NCI-H2227 (cell line): Measurements from ENCODE around the gene DLGAP3.

ENCODE experiments used
- DNase-seq: peaks from one replicate; lab custom pipeline; 2025; ENCODE audit not compliant: unreplicated experiment; lab: John Stamatoyannopoulos, UW

DLGAP3 gene

GRCh38 chr1:34868230-34869049 lies 61.0 kb downstream of the DLGAP3 start:
- DNase-seq: no peak

GRCh38 chr1:34867415-34867814 lies 62.0 kb downstream of the DLGAP3 start:
- DNase-seq: no peak

- DNase-seq: no peak
These were observed 62.7 kb downstream of the DLGAP3 start for GRCh38 chr1:34866762-34867109.

GRCh38 chr1:34865981-34866761 lies 63.3 kb downstream of the DLGAP3 start:
- no peak for DNase-seq

- no peak for DNase-seq
These were observed 63.9 kb downstream of the DLGAP3 start for GRCh38 chr1:34865573-34865972.

GRCh38 chr1:34864759-34865158 lies 64.7 kb downstream of the DLGAP3 start:
- no peak for DNase-seq

GRCh38 chr1:34863501-34863900 lies 65.9 kb downstream of the DLGAP3 start:
- DNase-seq: no peak

- DNase-seq: peak; percentile 93
These were observed 69.8 kb downstream of the DLGAP3 start, which contains the start of gene SMIM12 for GRCh38 chr1:34859446-34860200. Gene SMIM12, minus strand, starts transcription at chr1:34859749. Its CDS starts 3,772 bp downstream, at chr1:34855977.

- DNase-seq: peak; percentile 25
These were observed 70.5 kb downstream of the DLGAP3 start for GRCh38 chr1:34858901-34859445.

GRCh38 chr1:34856697-34857096 lies 72.8 kb downstream of the DLGAP3 start:
- DNase-seq: no peak

- DNase-seq: peak; percentile 96
These were observed 76.7 kb downstream of the DLGAP3 start for GRCh38 chr1:34852677-34853217.

- DNase-seq: no peak
These were observed 77.9 kb downstream of the DLGAP3 start for GRCh38 chr1:34851431-34852105.

GRCh38 chr1:34850382-34850781 lies 79.1 kb downstream of the DLGAP3 start:
- no peak for DNase-seq

- DNase-seq: peak; percentile 65
These were observed 82.4 kb downstream of the DLGAP3 start for GRCh38 chr1:34847094-34847493.

GRCh38 chr1:34846265-34846664 lies 83.2 kb downstream of the DLGAP3 start:
- DNase-seq: no peak

GRCh38 chr1:34845131-34845901 lies 84.1 kb downstream of the DLGAP3 start:
- DNase-seq: no peak

- DNase-seq: no peak
These were observed 85.2 kb downstream of the DLGAP3 start for GRCh38 chr1:34844252-34844634.

- DNase-seq: no peak
These were observed 85.8 kb downstream of the DLGAP3 start for GRCh38 chr1:34843392-34844251.

GRCh38 chr1:34842952-34843371 lies 86.5 kb downstream of the DLGAP3 start:
- DNase-seq: no peak
